GM12878 (cell line): ENCODE measurements around the gene KISS1R. TPM values are rescaled to one million over a fixed set of nuclear protein-coding genes. Genes with fewer than 3 reads are reported as not detected.

Experiments used
- ATF2 ChIP-seq: IDR thresholded peaks from 2 replicates; pipeline ENCODE4 v1.6.1; 2012; ENCODE audit warnings: low read length, inconsistent platforms
- BCL11A ChIP-seq: IDR thresholded peaks from 2 replicates; pipeline ENCODE4 v1.6.1; 2011; ENCODE audit warnings: low read depth, low read length
- BMI1 ChIP-seq: fragments of 450-650 bp; IDR thresholded peaks from 2 replicates; pipeline ENCODE4 v1.6.1; 2016; ENCODE audit warnings: mild to moderate bottlenecking, moderate library complexity, borderline replicate concordance
- CHD2 ChIP-seq: IDR thresholded peaks from 2 replicates; pipeline ENCODE4 v1.6.1; 2011; ENCODE audit warnings: low read depth, low read length, improper control_type of control experiment, borderline replicate concordance
- CREB1 ChIP-seq: IDR thresholded peaks from 2 replicates; pipeline ENCODE4 v1.6.1; 2012; ENCODE audit warnings: low read depth, mild to moderate bottlenecking, inconsistent platforms
- CUX1 ChIP-seq: IDR thresholded peaks from 2 replicates; pipeline ENCODE4 v1.6.1; 2012; ENCODE audit warnings: improper control_type of control experiment, low read depth, low read length; ENCODE audit not compliant: insufficient replicate concordance
- HDAC2 ChIP-seq: fragments of 200-600 bp; sonication (generic); IDR thresholded peaks from 2 replicates; pipeline ENCODE4 v1.6.1; 2017
- IRF5 ChIP-seq: fragments of 450-650 bp; IDR thresholded peaks from 2 replicates; pipeline ENCODE4 v1.6.1; 2017; ENCODE audit warnings: borderline replicate concordance
- MTA3 ChIP-seq: IDR thresholded peaks from 2 replicates; pipeline ENCODE4 v1.6.1; 2012; ENCODE audit warnings: low read length, inconsistent platforms, borderline replicate concordance
- MXI1 ChIP-seq: fragments of 150-350 bp; IDR thresholded peaks from 2 replicates; pipeline ENCODE4 v1.6.1; 2011; ENCODE audit warnings: low read depth, mild to moderate bottlenecking, inconsistent platforms, low read length, improper control_type of control experiment
- NBN ChIP-seq: fragments of 450-650 bp; IDR thresholded peaks from 2 replicates; pipeline ENCODE4 v1.6.1; 2016
- NR2C1 ChIP-seq: fragments of 450-650 bp; IDR thresholded peaks from 2 replicates; pipeline ENCODE4 v1.6.1; 2017; ENCODE audit warnings: antibody characterized with exemption, mild to moderate bottlenecking, moderate library complexity
- SMAD5 ChIP-seq: IDR thresholded peaks from 2 replicates; pipeline ENCODE4 v1.6.1; 2016; ENCODE audit warnings: antibody characterized with exemption, low read depth
- SUPT20H ChIP-seq: IDR thresholded peaks from 2 replicates; pipeline ENCODE4 v1.6.1; 2011; ENCODE audit warnings: low read depth, mild to moderate bottlenecking, low read length, moderate library complexity, borderline replicate concordance; ENCODE audit not compliant: control insufficient read depth
- TAF1 ChIP-seq: IDR thresholded peaks from 2 replicates; pipeline ENCODE4 v1.6.1; 2011; ENCODE audit warnings: mild to moderate bottlenecking, low read depth, low read length, borderline replicate concordance
- ZZZ3 ChIP-seq: IDR thresholded peaks from 2 replicates; pipeline ENCODE4 v1.6.1; 2011; ENCODE audit warnings: low read depth; ENCODE audit not compliant: control insufficient read depth, insufficient read length
- polyA plus RNA-seq, 11 experiments: library from polyadenylated mRNA; depleted of rRNA in 4 of 11; unstranded in 6 of 11; stranded (reverse) in 5 of 11; fragments of >200 nt; fragmentation: Nextera tagmentation in 4 of 11; fragmentation: Illumina TruSeq in 1 of 11; extraction: Ambion mirVana in 4 of 11; extraction: Trizol in 1 of 11; gene quantifications; 1 replicate in 1 of 11; 2 replicates in 10 of 11; pipeline versions ENCODE4 v1.2.1 to v1.2.3, GENCODE V29; 2011 to 2016; ENCODE audit warnings: inconsistent platforms in 2 of 11, missing spikeins in 2 of 11, low read depth in 1 of 11
- total RNA-seq, 4 experiments: library from RNA; depleted of rRNA in 3 of 4; stranded (reverse); fragments of >200 nt in 3 of 4; fragmentation: Illumina TruSeq in 1 of 4; extraction: Trizol in 1 of 4; gene quantifications; 2 replicates each; pipeline versions ENCODE4 v1.2.1 to v1.2.3, GENCODE V29; 2013 to 2021
- TF ChIP-seq, protein P1 (sequence below): IDR thresholded peaks from 2 replicates; pipeline ENCODE4 v1.6.1; 2012; ENCODE audit warnings: mild to moderate bottlenecking, low read depth, low read length
- TF ChIP-seq, protein P2 (sequence below): fragments of 450-650 bp; IDR thresholded peaks from 2 replicates; pipeline ENCODE4 v1.6.1; 2016; ENCODE audit warnings: mild to moderate bottlenecking

The KISS1R gene
- total and polyA plus RNA-seq, 10 of the 15 experiments (the other 5 are each of a cell fraction or from before 2014, with no cell fraction given): 0.13 to 2.7 (median 1.4) TPM; not detected in 3

DNA sequence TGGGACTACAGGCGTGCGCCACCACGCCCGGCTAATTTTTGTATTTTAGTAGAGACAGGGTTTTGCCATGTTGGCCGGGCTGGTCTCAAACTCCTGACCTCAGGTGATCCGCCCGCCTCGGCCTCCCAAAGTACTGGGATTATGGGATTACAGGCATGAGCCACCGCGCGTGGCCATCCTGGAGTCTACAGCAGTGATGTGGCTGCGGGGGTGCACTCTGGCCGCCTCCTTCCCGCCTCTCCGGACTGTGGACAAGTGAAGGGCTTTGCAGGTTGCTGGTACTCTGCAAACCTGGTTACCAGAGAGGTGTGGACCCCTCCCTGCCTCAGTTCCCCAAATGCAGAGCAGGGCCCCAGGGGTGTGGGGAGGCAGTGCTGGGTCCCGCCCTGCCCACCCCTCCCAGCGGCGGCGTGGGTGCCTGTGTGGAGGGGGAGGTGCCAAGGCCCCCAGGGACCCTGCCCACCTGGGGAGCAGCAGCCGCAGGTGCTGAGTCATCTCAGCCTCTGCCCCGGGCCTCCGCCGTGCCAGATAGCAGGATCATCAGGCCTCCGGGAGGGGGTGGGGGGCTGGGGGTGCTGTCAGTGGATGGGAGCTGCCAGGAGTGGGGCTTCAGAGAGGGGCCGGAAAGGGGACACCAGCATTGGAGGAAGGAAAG, 31.8 kb downstream of the KISS1R start (continued):
- TF ChIP-seq CUX1 (no peak), HDAC2 (no peak), MXI1 (no peak), CREB1 (no peak; the same call in 1 of the 2 replicates), ZZZ3 (no peak), BMI1 (no peak), NBN (no peak), BCL11A (peak; percentile 79), SUPT20H (no peak), SMAD5 (no peak), TAF1 (no peak), MTA3 (no peak), ATF2 (no peak), NR2C1 (no peak), IRF5 (no peak), CHD2 (peak; percentile 68)
- TF ChIP-seq, protein P1, sequence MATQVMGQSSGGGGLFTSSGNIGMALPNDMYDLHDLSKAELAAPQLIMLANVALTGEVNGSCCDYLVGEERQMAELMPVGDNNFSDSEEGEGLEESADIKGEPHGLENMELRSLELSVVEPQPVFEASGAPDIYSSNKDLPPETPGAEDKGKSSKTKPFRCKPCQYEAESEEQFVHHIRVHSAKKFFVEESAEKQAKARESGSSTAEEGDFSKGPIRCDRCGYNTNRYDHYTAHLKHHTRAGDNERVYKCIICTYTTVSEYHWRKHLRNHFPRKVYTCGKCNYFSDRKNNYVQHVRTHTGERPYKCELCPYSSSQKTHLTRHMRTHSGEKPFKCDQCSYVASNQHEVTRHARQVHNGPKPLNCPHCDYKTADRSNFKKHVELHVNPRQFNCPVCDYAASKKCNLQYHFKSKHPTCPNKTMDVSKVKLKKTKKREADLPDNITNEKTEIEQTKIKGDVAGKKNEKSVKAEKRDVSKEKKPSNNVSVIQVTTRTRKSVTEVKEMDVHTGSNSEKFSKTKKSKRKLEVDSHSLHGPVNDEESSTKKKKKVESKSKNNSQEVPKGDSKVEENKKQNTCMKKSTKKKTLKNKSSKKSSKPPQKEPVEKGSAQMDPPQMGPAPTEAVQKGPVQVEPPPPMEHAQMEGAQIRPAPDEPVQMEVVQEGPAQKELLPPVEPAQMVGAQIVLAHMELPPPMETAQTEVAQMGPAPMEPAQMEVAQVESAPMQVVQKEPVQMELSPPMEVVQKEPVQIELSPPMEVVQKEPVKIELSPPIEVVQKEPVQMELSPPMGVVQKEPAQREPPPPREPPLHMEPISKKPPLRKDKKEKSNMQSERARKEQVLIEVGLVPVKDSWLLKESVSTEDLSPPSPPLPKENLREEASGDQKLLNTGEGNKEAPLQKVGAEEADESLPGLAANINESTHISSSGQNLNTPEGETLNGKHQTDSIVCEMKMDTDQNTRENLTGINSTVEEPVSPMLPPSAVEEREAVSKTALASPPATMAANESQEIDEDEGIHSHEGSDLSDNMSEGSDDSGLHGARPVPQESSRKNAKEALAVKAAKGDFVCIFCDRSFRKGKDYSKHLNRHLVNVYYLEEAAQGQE: no peak
- TF ChIP-seq, protein P2, sequence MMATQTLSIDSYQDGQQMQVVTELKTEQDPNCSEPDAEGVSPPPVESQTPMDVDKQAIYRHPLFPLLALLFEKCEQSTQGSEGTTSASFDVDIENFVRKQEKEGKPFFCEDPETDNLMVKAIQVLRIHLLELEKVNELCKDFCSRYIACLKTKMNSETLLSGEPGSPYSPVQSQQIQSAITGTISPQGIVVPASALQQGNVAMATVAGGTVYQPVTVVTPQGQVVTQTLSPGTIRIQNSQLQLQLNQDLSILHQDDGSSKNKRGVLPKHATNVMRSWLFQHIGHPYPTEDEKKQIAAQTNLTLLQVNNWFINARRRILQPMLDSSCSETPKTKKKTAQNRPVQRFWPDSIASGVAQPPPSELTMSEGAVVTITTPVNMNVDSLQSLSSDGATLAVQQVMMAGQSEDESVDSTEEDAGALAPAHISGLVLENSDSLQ: no peak
